ENCODE measurements around the gene ARMH3. TPM values are rescaled to one million over a fixed set of nuclear protein-coding genes. Genes with fewer than 3 reads are reported as not detected.

Gene ARMH3
- total RNA-seq, 2 experiments from 2014 or later: 7.9 to 24.3 TPM

DNA sequence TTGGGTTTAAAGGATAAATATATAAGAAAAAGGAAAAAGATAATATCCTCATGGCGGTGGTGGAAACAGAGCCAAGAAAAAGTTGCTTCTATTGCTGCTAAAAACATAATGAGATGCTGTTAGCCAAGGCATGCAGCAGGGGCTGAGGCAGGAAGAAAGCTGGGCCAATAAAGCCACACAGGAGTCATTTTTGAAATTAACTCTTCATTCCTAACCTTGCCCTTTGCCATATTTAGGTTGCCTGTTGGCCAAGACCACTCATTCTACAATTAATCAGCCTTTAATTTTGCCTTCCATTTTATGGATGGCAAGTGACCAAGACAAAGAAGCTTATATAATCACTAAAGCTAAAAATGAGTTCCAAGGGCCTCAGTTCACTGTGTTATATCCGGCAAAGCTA lies 58.2 kb downstream of the ARMH3 start:
- Histone ChIP-seq H3K79me2 (ENCODE audit: insufficient read depth, low read depth, low read length) (no peaks in the 10 kb centered on the region), H4K20me1 (ENCODE audit: insufficient read depth, low read length) (no peaks in the 10 kb centered on the region), H3K36me3 (ENCODE audit: insufficient read depth, low read length) (peaks cover 53% of the 10 kb centered on the region), H3K4me1 (ENCODE audit: insufficient read depth, low read length, poor library complexity, severe bottlenecking) (peaks cover 16% of the 10 kb centered on the region), H2AFZ (ENCODE audit: low read length) (no peak overlapping the region), H3K4me2 (ENCODE audit: low read length) (no peak overlapping the region), H3K9me2 (ENCODE audit: insufficient read depth, low read length) (no peaks in the 10 kb centered on the region), H3K9me3 (ENCODE audit: low read length) (no peaks in the 10 kb centered on the region), H3K27ac (ENCODE audit: low read depth, low read length, poor library complexity, severe bottlenecking) (no peak overlapping the region), H3K4me3 (ENCODE audit: low read depth, low read length, poor library complexity, severe bottlenecking) (no peak overlapping the region)
- POLR2A ChIA-PET: interaction anchor here (1.1 kb wide), 2 partner anchors 18 to 140 kb away, joined by 3 read pairs; no protein-coding TSS in a partner anchor
- intact Hi-C loops (cut with micrococcal nuclease; ENCODE audit: unreplicated experiment): no loop called here
- TF ChIP-seq, protein P1, sequence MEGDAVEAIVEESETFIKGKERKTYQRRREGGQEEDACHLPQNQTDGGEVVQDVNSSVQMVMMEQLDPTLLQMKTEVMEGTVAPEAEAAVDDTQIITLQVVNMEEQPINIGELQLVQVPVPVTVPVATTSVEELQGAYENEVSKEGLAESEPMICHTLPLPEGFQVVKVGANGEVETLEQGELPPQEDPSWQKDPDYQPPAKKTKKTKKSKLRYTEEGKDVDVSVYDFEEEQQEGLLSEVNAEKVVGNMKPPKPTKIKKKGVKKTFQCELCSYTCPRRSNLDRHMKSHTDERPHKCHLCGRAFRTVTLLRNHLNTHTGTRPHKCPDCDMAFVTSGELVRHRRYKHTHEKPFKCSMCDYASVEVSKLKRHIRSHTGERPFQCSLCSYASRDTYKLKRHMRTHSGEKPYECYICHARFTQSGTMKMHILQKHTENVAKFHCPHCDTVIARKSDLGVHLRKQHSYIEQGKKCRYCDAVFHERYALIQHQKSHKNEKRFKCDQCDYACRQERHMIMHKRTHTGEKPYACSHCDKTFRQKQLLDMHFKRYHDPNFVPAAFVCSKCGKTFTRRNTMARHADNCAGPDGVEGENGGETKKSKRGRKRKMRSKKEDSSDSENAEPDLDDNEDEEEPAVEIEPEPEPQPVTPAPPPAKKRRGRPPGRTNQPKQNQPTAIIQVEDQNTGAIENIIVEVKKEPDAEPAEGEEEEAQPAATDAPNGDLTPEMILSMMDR (conservative IDR thresholded peaks at IDR 0.05; ENCODE audit: low read length): no peak
- no peak for TF ChIP-seq EZH2phosphoT487 (IDR thresholded peaks at IDR 0.05; ENCODE audit: borderline replicate concordance, low read depth, low read length)
- CTCF ChIA-PET (ENCODE audit: unreplicated experiment): interaction anchor here (0.6 kb wide), 1 partner anchor 179 kb away, joined by 3 read pairs; no protein-coding TSS in a partner anchor
- no peak for DNase-seq (ENCODE audit: low spot score)
- no TSS peak for BruUV-seq (replicated peaks)

DNA sequence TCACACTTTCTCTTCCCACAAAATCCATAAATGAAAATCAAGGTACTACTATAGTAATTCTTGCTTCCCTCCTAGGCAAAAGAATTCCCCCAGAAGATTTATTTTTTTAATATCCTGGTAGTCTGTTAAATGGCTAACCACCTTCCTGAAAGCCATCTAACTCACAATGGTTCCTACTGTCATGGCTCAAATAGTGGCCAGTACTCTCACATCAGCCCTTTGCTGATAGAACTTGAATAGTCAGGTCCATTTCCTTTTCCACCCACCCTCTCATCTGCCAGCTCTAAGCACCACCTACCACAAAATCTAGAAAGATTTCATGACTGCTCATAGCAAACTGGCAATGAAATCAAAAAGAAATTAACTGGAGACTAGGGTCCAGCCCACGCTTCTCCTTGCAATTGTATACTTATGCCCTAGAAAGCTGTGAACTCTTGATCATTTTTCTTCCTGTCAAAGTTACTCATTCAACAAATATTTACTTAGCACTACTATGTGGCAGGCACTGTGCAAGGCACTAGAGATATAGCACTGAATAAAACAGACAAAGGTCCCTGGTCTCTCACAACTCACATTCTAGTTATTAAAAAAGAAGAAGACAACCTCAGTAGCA lies 60.4 kb downstream of the ARMH3 start:
- H3K4me3 ChIP-seq (ENCODE audit: low read depth, low read length, poor library complexity, severe bottlenecking): no peak overlapping the region
- no TSS peak for BruUV-seq (replicated peaks)
- H3K36me3 ChIP-seq (ENCODE audit: insufficient read depth, low read length): peaks cover 56% of the 10 kb centered on the region
- no peaks in the 10 kb centered on the region for H3K9me3 ChIP-seq (ENCODE audit: low read length)
- no peak overlapping the region for H3K4me2 ChIP-seq (ENCODE audit: low read length)
- intact Hi-C loops (cut with micrococcal nuclease; ENCODE audit: unreplicated experiment): no loop called here
- no peaks in the 10 kb centered on the region for H3K79me2 ChIP-seq (ENCODE audit: insufficient read depth, low read depth, low read length)
- H4K20me1 ChIP-seq (ENCODE audit: insufficient read depth, low read length): no peaks in the 10 kb centered on the region
- no peak overlapping the region for H3K27ac ChIP-seq (ENCODE audit: low read depth, low read length, poor library complexity, severe bottlenecking)
- H3K9me2 ChIP-seq (ENCODE audit: insufficient read depth, low read length): no peaks in the 10 kb centered on the region
- POLR2A ChIA-PET: interaction anchor here (1.1 to 1.2 kb wide), 2 partner anchors 25 to 103 kb away, joined by 3 to 5 read pairs; no protein-coding TSS in a partner anchor
- CTCF ChIA-PET (ENCODE audit: unreplicated experiment): no interaction called here
- no peak overlapping the region for H2AFZ ChIP-seq (ENCODE audit: low read length)
- no peak for DNase-seq (ENCODE audit: low spot score)
- no peaks in the 10 kb centered on the region for H3K4me1 ChIP-seq (ENCODE audit: insufficient read depth, low read length, poor library complexity, severe bottlenecking)
- no peak for TF ChIP-seq EZH2phosphoT487 (IDR thresholded peaks at IDR 0.05; ENCODE audit: borderline replicate concordance, low read depth, low read length)
- TF ChIP-seq, protein P1 (conservative IDR thresholded peaks at IDR 0.05; ENCODE audit: low read length): no peak

DNA sequence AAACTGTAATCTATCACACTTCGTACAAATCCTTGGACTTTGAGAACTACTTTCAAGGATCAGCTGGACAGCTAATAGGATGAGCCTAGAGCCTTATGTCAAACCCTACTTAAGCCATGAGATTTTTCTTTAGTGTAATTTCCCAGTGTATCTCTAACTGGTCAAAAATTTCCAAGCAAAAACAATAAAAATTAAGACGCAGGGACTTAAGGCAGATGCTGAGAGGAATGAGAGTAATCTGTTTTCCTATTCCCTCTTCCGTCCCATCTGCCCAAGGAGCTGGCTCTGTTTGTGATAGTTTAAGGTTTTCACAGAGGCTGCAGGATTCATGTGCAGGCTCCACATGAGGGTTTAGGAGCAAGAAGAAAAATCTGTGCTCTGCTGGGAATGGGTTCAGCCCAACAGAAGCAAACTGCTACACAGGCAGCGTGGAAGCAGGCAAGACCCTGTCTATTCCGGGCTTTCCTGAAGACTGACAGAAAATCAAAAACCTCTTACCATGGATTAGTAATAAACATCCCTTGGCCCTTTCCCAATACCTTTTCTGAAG lies 62.2 kb downstream of the ARMH3 start:
- Histone ChIP-seq H4K20me1 (ENCODE audit: insufficient read depth, low read length) (no peaks in the 10 kb centered on the region), H3K4me3 (ENCODE audit: low read depth, low read length, poor library complexity, severe bottlenecking) (no peak overlapping the region), H3K9me2 (ENCODE audit: insufficient read depth, low read length) (no peaks in the 10 kb centered on the region), H3K9me3 (ENCODE audit: low read length) (no peaks in the 10 kb centered on the region), H3K4me2 (ENCODE audit: low read length) (no peak overlapping the region), H3K4me1 (ENCODE audit: insufficient read depth, low read length, poor library complexity, severe bottlenecking) (no peaks in the 10 kb centered on the region), H3K27ac (ENCODE audit: low read depth, low read length, poor library complexity, severe bottlenecking) (no peak overlapping the region), H2AFZ (ENCODE audit: low read length) (no peak overlapping the region), H3K36me3 (ENCODE audit: insufficient read depth, low read length) (peaks cover 62% of the 10 kb centered on the region), H3K79me2 (ENCODE audit: insufficient read depth, low read depth, low read length) (no peaks in the 10 kb centered on the region)
- BruUV-seq (replicated peaks): no TSS peak
- TF ChIP-seq, protein P1 (conservative IDR thresholded peaks at IDR 0.05; ENCODE audit: low read length): no peak
- TF ChIP-seq EZH2phosphoT487 (IDR thresholded peaks at IDR 0.05; ENCODE audit: borderline replicate concordance, low read depth, low read length): no peak
- DNase-seq (ENCODE audit: low spot score): no peak
- ChIA-PET POLR2A (interaction anchor here (0.5 to 0.7 kb wide), 3 partner anchors 10 to 109 kb away, joined by 3 read pairs; no protein-coding TSS in a partner anchor), CTCF (ENCODE audit: unreplicated experiment) (no interaction called here)
- intact Hi-C loops (cut with micrococcal nuclease; ENCODE audit: unreplicated experiment): no loop called here
